ENCODE data around the gene TXNDC8.
"Not testable (repeated sequence)": the region's sequence is repeated elsewhere in the genome, so short reads cannot be mapped to it uniquely, and the experiment has no call there.

- not testable (repeated sequence) for TF ChIP-seq ESRRA (CRISPR knock-in tag; IDR thresholded peaks at IDR 0.05; ENCODE audit: borderline replicate concordance); MAX (CRISPR knock-in tag; IDR thresholded peaks at IDR 0.05); CTCF (IDR thresholded peaks at IDR 0.05); ZNF219 (CRISPR knock-in tag; IDR thresholded peaks at IDR 0.05; ENCODE audit: borderline replicate concordance); CREB1 (CRISPR knock-in tag; IDR thresholded peaks at IDR 0.05); HMGXB4 (CRISPR knock-in tag; IDR thresholded peaks at IDR 0.05)
Measured at GRCh38 chr9:110311978-110312377, 25.7 kb downstream of the TXNDC8 start.
